GM18526 (cell line): ENCODE measurements around the gene GATAD2A.

ENCODE experiments used
- POLR2A ChIP-seq: IDR thresholded peaks from 3 replicates; pipeline ENCODE4 v1.6.1; 2011; ENCODE audit not compliant: insufficient read length; ENCODE audit errors: extremely low read depth

The GATAD2A gene

GRCh38 chr19:19530423-19530804 is 124.9 kb downstream of the GATAD2A start:
- TF ChIP-seq POLR2A = no peak

GRCh38 chr19:19530889-19531288 is 125.4 kb downstream of the GATAD2A start:
- no peak for TF ChIP-seq POLR2A

- no peak for TF ChIP-seq POLR2A
These were observed 126.7 kb downstream of the GATAD2A start for GRCh38 chr19:19531951-19532805.

DNA sequence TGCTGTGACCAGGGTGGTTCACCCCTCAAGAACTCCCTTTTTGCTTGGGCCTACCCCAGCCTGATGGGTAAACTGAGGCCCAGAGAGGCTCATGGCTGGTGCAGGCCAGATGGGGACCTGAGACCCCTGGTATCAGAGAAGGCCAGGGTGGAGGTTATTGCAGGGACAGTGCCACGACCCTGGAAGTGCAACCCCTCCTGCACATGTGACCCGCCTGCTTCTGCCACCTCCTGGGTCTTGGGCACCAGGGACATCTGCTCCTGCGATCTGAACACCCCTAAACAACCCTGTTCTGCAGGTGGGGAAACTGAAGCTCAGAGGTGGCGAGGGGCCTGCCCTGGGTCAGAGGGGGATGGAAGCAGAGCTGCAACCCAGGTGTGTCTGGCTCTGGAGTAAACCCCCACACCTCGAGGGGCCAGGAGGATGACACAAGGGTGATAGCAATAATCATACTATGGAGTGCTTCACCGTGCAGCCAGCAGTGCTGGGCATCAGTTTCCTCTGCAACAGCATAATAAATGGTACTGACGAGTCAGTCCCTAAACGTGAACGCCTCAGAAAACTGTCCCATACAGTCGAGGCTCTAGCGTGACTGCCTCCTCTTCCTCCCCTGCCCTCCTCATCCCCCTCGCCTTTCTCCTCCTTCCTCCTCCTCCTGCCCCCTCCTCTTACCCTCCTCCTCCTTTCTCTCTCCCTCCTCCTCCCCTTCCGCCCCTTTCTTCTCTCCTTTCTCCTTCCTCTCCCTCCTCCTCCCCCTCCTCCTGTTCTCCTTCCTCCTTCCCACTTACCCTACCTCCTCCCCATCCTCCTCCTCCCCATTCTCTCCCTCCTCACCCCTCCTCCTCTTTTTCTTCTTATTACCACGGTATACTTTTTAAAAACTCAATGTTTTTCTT is 127.6 kb downstream of the GATAD2A start:
- TF ChIP-seq POLR2A = no peak

DNA sequence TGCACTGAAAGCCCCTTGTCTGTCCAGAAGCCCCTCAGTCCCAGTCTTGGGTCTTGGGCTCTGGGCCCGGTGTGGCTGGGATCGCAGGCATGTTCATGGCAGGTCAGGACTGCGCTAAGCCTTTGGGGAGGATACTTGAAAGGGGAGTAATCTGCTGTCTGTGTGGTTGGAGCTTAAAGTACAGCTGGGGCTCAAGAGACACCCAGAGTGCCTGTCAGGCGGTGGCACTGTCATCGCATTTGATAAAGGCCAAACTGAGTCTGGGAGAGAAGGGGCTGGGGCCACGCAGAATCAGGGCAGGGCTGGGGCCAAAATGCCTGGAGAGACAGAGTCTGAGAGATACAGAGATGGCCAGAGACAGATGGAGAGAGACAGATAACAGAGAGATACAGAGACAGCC is 128.4 kb downstream of the GATAD2A start:
- TF ChIP-seq POLR2A = no peak

GRCh38 chr19:19534556-19535265 is 129.2 kb downstream of the GATAD2A start:
- no peak for TF ChIP-seq POLR2A

DNA sequence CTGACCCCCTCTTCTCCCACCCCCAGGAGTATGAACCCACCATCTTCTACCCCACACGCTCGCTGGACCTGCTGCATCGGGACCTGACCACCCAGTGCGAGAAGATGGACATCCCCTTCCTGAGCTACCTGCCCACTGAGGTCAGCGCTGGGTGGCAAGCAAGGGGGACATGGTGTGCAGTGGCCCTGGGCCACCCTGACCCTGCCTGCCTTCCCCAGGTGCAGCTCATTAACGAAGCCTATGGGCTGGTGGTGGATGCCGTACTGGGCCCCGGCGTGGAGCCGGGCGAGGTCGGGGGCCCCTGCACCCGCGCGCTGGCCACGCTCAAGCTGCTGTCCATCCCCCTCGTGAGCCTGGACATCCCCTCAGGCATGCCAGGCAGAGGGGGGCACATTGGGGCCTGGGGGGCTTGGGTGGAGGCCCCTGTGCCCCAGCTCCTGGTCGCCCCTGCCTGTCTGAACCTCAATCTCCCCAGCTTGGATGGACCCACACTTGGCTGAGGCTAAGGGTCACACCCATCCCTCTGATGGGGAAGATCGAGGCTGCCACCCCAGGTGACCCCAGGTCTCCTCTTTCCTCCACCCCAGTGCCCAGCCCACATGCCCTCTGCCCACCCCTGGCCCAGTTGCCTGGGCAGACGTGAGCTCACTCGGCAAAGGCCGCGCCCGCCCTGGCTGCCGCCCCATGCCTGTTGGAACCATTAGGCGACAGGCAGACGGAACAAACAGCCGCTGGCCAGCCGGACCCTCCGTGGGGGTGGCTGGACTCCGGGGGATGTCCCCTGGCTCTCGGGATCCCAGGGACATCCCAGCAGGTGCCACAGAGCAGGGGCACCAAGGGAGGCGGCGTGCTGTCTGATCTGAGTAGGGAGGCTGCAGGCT is 130.1 kb downstream of the GATAD2A start:
- no peak for TF ChIP-seq POLR2A

GRCh38 chr19:19537075-19538048 is 131.9 kb downstream of the GATAD2A start:
- no peak for TF ChIP-seq POLR2A

DNA sequence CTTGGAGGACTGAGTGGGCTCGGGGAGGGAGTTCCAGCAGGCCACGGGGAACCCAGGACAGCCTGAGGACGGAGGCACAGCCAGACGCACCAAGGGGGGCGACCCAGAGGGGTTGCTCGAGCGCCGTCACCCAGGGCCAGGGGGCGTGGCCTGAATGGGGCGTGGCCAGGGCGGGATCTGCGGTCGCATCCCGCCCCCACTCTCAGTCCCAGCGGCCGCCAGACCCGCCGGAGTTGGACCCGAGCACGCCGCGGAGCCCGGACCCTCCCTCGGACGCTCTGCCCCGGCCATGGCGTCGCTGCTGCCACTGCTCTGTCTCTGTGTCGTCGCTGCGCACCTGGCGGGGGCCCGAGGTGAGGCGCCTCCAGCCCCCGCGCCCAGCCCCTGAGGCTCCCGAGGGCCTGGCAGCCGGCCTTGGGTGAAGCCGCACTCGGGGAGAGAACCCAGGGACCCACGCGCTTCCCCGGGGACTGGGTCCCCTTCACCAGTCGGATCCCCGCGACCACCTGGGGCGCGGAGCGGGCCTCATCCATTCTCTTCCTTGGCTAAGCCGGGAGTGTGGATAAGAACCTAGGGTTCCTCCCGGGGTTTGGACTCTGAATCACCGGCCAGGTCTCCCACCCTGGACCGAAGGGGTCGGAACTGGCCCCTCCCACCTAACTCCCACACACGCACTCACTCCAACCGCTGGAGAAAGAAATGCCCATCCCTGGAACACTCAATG is 132.7 kb downstream of the GATAD2A start, which contains the start of gene CILP2:
Gene CILP2, plus strand, starts transcription at position 205 of the 724 bp plus-strand sequence. Its CDS starts 85 bp downstream, at position 290.
- TF ChIP-seq POLR2A = no peak

DNA sequence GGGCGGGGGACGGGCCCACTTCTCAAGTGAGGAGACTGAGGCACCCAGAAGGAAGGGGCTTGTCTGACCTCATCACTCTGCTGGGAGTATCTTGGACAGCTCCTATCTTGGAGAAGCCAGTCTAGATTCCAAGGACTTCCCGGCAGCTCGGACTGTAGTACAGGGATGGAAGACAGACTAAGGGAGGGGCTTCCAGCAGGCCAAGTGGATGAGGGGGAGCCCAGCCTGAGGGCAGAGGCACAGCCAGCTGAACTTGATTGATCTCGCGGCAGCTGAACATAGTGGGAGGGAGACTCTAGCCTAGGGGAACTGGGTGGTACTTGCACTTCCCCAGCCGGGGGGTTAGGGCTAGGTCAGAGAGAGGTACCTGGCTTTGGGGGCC is 133.3 kb downstream of the GATAD2A start:
- TF ChIP-seq POLR2A = no peak

DNA sequence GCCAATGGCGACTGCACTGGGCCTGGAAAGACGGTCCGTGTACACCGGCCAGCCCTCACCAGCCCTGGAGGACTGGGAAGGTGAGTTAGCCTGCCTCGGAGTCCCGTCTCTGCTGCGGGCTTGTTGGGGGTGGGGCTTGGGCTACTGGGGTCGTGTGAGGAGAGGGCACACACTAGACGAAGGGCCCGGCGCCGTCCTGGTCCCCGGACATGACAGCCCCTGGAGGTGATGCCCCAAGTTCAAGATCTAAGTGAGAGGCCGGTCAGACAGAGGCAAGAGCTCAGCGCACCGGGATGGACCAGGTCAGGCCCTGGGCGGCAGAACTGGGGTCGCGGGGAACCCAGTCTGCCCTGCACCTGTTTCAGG is 134.2 kb downstream of the GATAD2A start:
- no peak for TF ChIP-seq POLR2A

- TF ChIP-seq POLR2A = no peak
These were observed 134.7 kb downstream of the GATAD2A start for GRCh38 chr19:19540064-19540714.
